Kidney (tissue), 22 donors: Measurements from ENCODE around the gene SEC14L2. TPM values are rescaled to one million over a fixed set of nuclear protein-coding genes. Genes with fewer than 3 reads are reported as not detected.

Source experiments
- DNase-seq, 5 donors: peaks; one replicate each; pipeline ENCODE4 v3.0.0-alpha.2; 2013 to 2020
- FAIRE-seq: peaks from 2 replicates; lab custom pipeline; 2012; peaks lifted over from hg19 to GRCh38; lab: Jason Lieb, UNC
- H3K27ac ChIP-seq, 2 donors: one replicate each; pipeline ENCODE4 v1.7.0; 2013; ENCODE audit warnings: low read depth in 2 of 2, low read length in 2 of 2, inconsistent platforms in 1 of 2
- H3K27me3 ChIP-seq: one replicate; pipeline ENCODE4 v1.7.1; 2013; ENCODE audit warnings: low read length, inconsistent platforms; ENCODE audit not compliant: control insufficient read depth, insufficient read depth
- H3K36me3 ChIP-seq, 3 donors: one replicate each; pipeline versions ENCODE4 v1.7.0 to v1.7.1; 2013; ENCODE audit warnings: low read length in 3 of 3, control low read depth in 1 of 3, inconsistent platforms in 1 of 3; ENCODE audit not compliant: insufficient read depth in 3 of 3, control insufficient read depth in 2 of 3
- H3K4me1 ChIP-seq, 3 donors: one replicate each; pipeline versions ENCODE4 v1.7.0 to v1.7.1; 2013; ENCODE audit warnings: low read length in 3 of 3, inconsistent platforms in 1 of 3, low read depth in 1 of 3; ENCODE audit not compliant: control insufficient read depth in 2 of 3, insufficient read depth in 2 of 3
- H3K4me3 ChIP-seq, 3 donors: one replicate each; pipeline versions ENCODE4 v1.7.0 to v1.8.1; 2013; ENCODE audit warnings: low read length in 3 of 3, control low read depth in 1 of 3, inconsistent platforms in 1 of 3
- H3K9ac ChIP-seq, 3 donors: one replicate each; pipeline versions ENCODE4 v1.7.0 to v1.7.1; 2013; ENCODE audit warnings: low read length in 3 of 3, control low read depth in 1 of 3, inconsistent platforms in 1 of 3
- H3K9me3 ChIP-seq, 3 donors: one replicate each; pipeline versions ENCODE4 v1.7.0 to v1.7.1; 2013; ENCODE audit warnings: low read length in 3 of 3, control low read depth in 1 of 3, inconsistent platforms in 1 of 3; ENCODE audit not compliant: control insufficient read depth in 2 of 3, insufficient read depth in 1 of 3
- intact Hi-C: fragments of 100-400 bp; cut with DNase I; formaldehyde crosslinking; loops from one replicate; pipeline ENCODE4 v1.11.1; 2022
- long read RNA-seq, 10 donors: library from polyadenylated mRNA in 1 of 10; unstranded in 1 of 10; transcript quantifications; one replicate each; pipeline ENCODE4 v2.0.0 and lab custom pipeline, GENCODE V29; 2021 to 2026
- polyA plus RNA-seq: library from polyadenylated mRNA; stranded (reverse); fragments of 350-450 nt; fragmentation: Illumina TruSeq; extraction: RNeasy Lipid Tissue Mini Kit (QIAGEN cat#74804); gene quantifications from one replicate; pipeline ENCODE4 v1.2.3, GENCODE V29; 2014; ENCODE audit warnings: low read depth, low replicate concordance; ENCODE audit not compliant: insufficient read depth
- total RNA-seq: library from RNA; stranded (reverse); fragmentation: NEBNext Ultra II Directional; extraction: Animal tissue kit (Norgen Biotek cat#: 25700); gene quantifications from one replicate; pipeline ENCODE4 v1.2.1, GENCODE V29; 2021
- TF ChIP-seq, protein P1 (sequence below): IDR thresholded peaks from 3 replicates; pipeline ENCODE4 v1.5.1; 2012; ENCODE audit warnings: mild to moderate bottlenecking, moderate library complexity, borderline replicate concordance; ENCODE audit not compliant: insufficient read depth; ENCODE audit errors: extremely low read depth
- donor health status: control.
- donor health status: control.
- donor health status: control.
- donor health status: control.
- donor health status: control.
- donor health status: DM: yes; HTN: yes; CAD: no.
- donor health status: Normal renal cell carcinoma (clear cell type).

SEC14L2 gene
- total RNA-seq = 13.5 TPM
- 17.3 TPM for polyA plus RNA-seq
- long read RNA-seq, donor 1 = 0 reads
- long read RNA-seq, donor 2, full-length matches to known transcripts = 1 of 1 reads
- long read RNA-seq, donor 2, partial matches to known transcripts = 0 of 1 reads
- long read RNA-seq, donor 2, other reads (novel, unspliced or antisense) = 0 of 1 reads
- long read RNA-seq, donor 3, full-length matches to known transcripts = 2 of 2 reads
- long read RNA-seq, donor 3, partial matches to known transcripts = 0 of 2 reads
- long read RNA-seq, donor 3, other reads (novel, unspliced or antisense) = 0 of 2 reads
- long read RNA-seq, donor 4 = 0 reads
- long read RNA-seq, donor 5 = 0 reads
- long read RNA-seq, donor 6, full-length matches to known transcripts = 2 of 2 reads
- long read RNA-seq, donor 6, partial matches to known transcripts = 0 of 2 reads
- long read RNA-seq, donor 6, other reads (novel, unspliced or antisense) = 0 of 2 reads
- long read RNA-seq, donor 7, full-length matches to known transcripts = 5 of 12 reads
- long read RNA-seq, donor 7, partial matches to known transcripts = 1 of 12 reads
- long read RNA-seq, donor 7, other reads (novel, unspliced or antisense) = 6 of 12 reads
- long read RNA-seq, donor 8 = 0 reads
- long read RNA-seq, donor 9, full-length matches to known transcripts = 1 of 1 reads
- long read RNA-seq, donor 9, partial matches to known transcripts = 0 of 1 reads
- long read RNA-seq, donor 9, other reads (novel, unspliced or antisense) = 0 of 1 reads
- long read RNA-seq, donor 10 = 0 reads

DNA sequence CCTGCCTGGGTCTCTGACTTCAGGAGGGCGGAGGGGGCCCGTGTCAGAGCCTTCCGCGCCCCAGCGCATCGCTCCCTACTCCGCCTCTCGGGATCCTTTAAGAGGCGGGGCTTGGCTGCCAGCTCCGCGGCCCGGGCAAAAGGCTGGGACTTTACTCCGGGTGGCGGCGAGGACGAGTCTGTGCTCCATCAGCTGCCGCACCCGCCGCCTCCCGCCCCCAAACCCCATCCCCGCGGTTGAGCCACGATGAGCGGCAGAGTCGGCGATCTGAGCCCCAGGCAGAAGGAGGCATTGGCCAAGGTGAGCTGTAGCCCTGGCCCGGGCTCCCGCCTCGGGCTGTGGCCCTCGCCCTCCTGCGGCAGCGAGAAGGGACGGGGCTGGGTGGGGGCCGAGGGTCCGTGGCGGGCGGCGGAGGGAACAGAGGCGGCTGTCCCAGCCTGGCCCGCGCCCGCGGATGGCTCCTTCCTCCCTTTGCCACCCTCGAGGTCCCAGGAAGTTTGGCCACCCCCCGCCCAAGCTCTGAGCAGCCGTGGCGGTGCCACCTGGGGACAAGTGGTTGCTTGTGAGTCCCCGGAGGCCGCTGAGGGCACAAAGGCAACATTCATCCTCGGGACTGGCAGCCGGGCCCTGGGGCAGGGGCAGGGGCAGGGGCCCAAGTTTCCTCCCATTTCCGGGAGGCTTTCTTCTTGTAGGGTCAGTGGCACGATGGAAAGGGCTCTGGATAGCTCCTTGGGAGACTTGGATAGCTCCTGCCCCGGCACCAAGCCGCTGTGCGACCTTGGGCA, at the start of gene SEC14L2:
SEC14L2 (plus strand) TSS at position 148 of the 785 bp plus-strand sequence; CDS start at position 247, 99 bp downstream.
- H3K4me3 ChIP-seq = peak within 1 kb of the TSS; percentile 39 to 62 (median 41)
- H3K9ac ChIP-seq = peak within 1 kb of the TSS in 2 of 3 donors; percentile 19 to 58
- DNase-seq (peak; percentile 67 to 86 (median 74)), FAIRE-seq (no peak)
- H3K36me3 ChIP-seq = no peaks in the 10 kb centered on the region
- no peaks in the 10 kb centered on the region for H3K27me3 ChIP-seq
- H3K27ac ChIP-seq = peak within 1 kb of the TSS in 1 of 2 donors; percentile 22
- H3K4me1 ChIP-seq = peaks cover 0 to 19% (median 16%) of the 10 kb centered on the region in 3 donors
- no peaks in the 10 kb centered on the region for H3K9me3 ChIP-seq
- TF ChIP-seq, protein P1, sequence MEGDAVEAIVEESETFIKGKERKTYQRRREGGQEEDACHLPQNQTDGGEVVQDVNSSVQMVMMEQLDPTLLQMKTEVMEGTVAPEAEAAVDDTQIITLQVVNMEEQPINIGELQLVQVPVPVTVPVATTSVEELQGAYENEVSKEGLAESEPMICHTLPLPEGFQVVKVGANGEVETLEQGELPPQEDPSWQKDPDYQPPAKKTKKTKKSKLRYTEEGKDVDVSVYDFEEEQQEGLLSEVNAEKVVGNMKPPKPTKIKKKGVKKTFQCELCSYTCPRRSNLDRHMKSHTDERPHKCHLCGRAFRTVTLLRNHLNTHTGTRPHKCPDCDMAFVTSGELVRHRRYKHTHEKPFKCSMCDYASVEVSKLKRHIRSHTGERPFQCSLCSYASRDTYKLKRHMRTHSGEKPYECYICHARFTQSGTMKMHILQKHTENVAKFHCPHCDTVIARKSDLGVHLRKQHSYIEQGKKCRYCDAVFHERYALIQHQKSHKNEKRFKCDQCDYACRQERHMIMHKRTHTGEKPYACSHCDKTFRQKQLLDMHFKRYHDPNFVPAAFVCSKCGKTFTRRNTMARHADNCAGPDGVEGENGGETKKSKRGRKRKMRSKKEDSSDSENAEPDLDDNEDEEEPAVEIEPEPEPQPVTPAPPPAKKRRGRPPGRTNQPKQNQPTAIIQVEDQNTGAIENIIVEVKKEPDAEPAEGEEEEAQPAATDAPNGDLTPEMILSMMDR = no peak
- intact Hi-C loops = no loop called here

DNA sequence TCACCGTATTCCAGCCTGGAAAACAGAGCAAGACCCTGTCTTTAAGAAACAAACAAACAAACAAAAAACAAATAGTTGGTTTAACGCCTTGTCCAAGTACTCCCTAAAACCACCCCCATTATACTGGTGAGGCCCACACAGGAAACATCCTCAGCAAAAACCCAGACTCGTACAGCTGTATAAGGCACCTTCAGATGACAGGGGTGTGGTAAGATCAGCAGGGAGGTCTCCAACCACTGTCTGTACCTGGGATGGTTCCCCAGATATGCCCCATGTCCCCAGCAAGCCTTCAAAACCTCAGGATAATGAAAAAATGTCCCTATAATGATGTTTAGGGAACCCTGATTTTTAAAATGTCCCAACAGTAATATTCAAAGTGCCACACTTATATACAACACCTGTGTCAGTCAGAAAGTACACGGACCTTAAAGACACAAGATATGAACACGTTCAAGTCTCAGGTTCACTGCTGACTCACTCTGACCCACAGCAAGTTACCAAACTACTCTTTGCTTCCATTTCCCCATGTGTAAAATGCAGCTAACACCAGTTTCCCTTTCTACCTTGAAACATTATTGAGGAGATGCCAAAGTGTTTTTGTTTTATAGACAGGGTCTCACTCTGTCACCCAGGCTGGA, 49.4 kb upstream of the SEC14L2 start:
- Histone ChIP-seq H3K36me3 (peaks cover 25 to 69% (median 50%) of the 10 kb centered on the region in 3 donors), H3K27ac (no peak overlapping the region), H3K27me3 (no peaks in the 10 kb centered on the region), H3K4me3 (no peak overlapping the region), H3K4me1 (no peaks in the 10 kb centered on the region), H3K9ac (no peak overlapping the region), H3K9me3 (no peaks in the 10 kb centered on the region)
- intact Hi-C loops = no loop called here
- FAIRE-seq (no peak), DNase-seq (no peak)
- TF ChIP-seq, protein P1 = no peak

DNA sequence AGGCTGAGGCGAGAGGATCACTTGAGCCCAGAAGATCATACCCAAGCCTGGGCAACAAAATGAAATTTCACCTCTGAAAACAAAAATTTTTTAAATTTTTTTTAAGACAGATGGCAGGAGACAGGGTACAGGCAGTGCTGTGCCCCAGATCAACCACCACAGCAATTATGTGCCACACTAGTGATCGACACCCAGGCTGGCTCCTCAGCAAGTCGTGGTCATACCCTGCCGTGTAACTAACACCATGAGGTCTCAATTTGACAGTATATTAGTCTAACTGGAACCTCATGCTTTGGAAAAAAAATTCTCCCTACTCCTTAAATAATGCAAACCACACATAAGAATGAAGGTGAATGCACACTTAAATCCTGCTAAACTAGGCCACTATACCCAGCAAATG, 48.4 kb upstream of the SEC14L2 start:
- TF ChIP-seq, protein P1 = no peak
- H3K9me3 ChIP-seq = no peaks in the 10 kb centered on the region
- H3K4me1 ChIP-seq = no peaks in the 10 kb centered on the region
- H3K36me3 ChIP-seq = peaks cover 19 to 62% (median 47%) of the 10 kb centered on the region in 3 donors
- DNase-seq (no peak), FAIRE-seq (no peak)
- intact Hi-C loops = no loop called here
- H3K9ac ChIP-seq = no peak overlapping the region
- no peaks in the 10 kb centered on the region for H3K27me3 ChIP-seq
- H3K4me3 ChIP-seq = no peak overlapping the region
- H3K27ac ChIP-seq = no peak overlapping the region
